Measurements from ENCODE around the gene TSPAN9.

The TSPAN9 gene

GRCh38 chr12:3266638-3267037 is 189.5 kb downstream of the TSPAN9 start:
- no peak overlapping the region for H2AFZ ChIP-seq
- no peak overlapping the region for H3K4me3 ChIP-seq (ENCODE audit: low read depth, low read length)
- peaks cover 3% of the 10 kb centered on the region for H3K79me2 ChIP-seq
- H3K4me2 ChIP-seq (ENCODE audit: low read length) = no peak overlapping the region
- no peak for TF ChIP-seq CTCF (IDR thresholded peaks at IDR 0.05)
- no peaks in the 10 kb centered on the region for H3K27me3 ChIP-seq (ENCODE audit: control insufficient read depth, insufficient read depth, low read length)
- no peak overlapping the region for H3K27ac ChIP-seq
- H3K4me1 ChIP-seq = no peaks in the 10 kb centered on the region
- no peaks in the 10 kb centered on the region for H3K36me3 ChIP-seq (ENCODE audit: control insufficient read depth, insufficient read depth, low read length)
- H3K9ac ChIP-seq = no peak overlapping the region
- no peaks in the 10 kb centered on the region for H3K9me3 ChIP-seq (ENCODE audit: control insufficient read depth, low read length)

DNA sequence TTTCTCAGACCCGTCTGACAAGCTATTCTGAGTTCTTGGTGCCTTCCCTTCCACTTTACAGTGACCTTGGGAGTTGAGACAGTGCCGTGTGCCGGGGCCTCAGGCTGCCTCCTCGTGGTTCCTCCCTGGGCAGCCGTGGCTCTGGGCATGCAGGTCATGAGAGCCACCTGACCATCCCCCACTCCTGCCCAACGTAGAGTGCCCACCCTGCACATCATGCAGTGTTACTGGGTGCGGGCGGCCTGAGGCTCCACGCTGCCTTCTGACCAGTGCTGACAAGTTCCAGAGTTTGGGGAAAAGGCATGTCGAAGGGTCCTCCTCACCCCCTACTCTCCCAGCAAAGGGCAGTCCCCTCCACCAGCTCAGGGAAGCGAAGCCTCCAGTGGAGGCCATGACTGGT is 190.5 kb downstream of the TSPAN9 start:
- no peak for TF ChIP-seq CTCF (IDR thresholded peaks at IDR 0.05)
- no peaks in the 10 kb centered on the region for H3K4me1 ChIP-seq
- H3K27ac ChIP-seq = no peak overlapping the region

GRCh38 chr12:3269594-3269993 is 192.4 kb downstream of the TSPAN9 start:
- Histone ChIP-seq H3K27ac (no peak overlapping the region), H2AFZ (no peak overlapping the region), H3K9ac (no peak overlapping the region), H3K36me3 (ENCODE audit: control insufficient read depth, insufficient read depth, low read length) (no peaks in the 10 kb centered on the region), H3K4me1 (no peaks in the 10 kb centered on the region), H3K27me3 (ENCODE audit: control insufficient read depth, insufficient read depth, low read length) (no peaks in the 10 kb centered on the region), H3K4me3 (ENCODE audit: low read depth, low read length) (no peak overlapping the region), H3K9me3 (ENCODE audit: control insufficient read depth, low read length) (no peaks in the 10 kb centered on the region), H3K79me2 (no peaks in the 10 kb centered on the region), H3K4me2 (ENCODE audit: low read length) (no peak overlapping the region)
- TF ChIP-seq CTCF (IDR thresholded peaks at IDR 0.05) = no peak

More for the DNA sequence above, 190.5 kb downstream of the TSPAN9 start:
- Histone ChIP-seq H3K9me3 (ENCODE audit: control insufficient read depth, low read length) (no peaks in the 10 kb centered on the region), H3K4me3 (ENCODE audit: low read depth, low read length) (no peak overlapping the region), H3K27me3 (ENCODE audit: control insufficient read depth, insufficient read depth, low read length) (no peaks in the 10 kb centered on the region), H3K79me2 (peaks cover 3% of the 10 kb centered on the region), H3K36me3 (ENCODE audit: control insufficient read depth, insufficient read depth, low read length) (no peaks in the 10 kb centered on the region), H3K4me2 (ENCODE audit: low read length) (no peak overlapping the region), H2AFZ (no peak overlapping the region), H3K9ac (no peak overlapping the region)

- H3K4me1 ChIP-seq = no peaks in the 10 kb centered on the region
- no peak overlapping the region for H3K27ac ChIP-seq
These were observed 194.0 kb downstream of the TSPAN9 start for GRCh38 chr12:3271146-3271545.

More at GRCh38 chr12:3271146-3271545, 194.0 kb downstream of the TSPAN9 start:
- H3K9me3 ChIP-seq (ENCODE audit: control insufficient read depth, low read length) = no peaks in the 10 kb centered on the region
- no peak overlapping the region for H3K9ac ChIP-seq
- no peak overlapping the region for H3K4me2 ChIP-seq (ENCODE audit: low read length)
- no peaks in the 10 kb centered on the region for H3K27me3 ChIP-seq (ENCODE audit: control insufficient read depth, insufficient read depth, low read length)
- H3K36me3 ChIP-seq (ENCODE audit: control insufficient read depth, insufficient read depth, low read length) = no peaks in the 10 kb centered on the region
- H3K79me2 ChIP-seq = no peaks in the 10 kb centered on the region
- no peak overlapping the region for H2AFZ ChIP-seq
- no peak for TF ChIP-seq CTCF (IDR thresholded peaks at IDR 0.05)
- H3K4me3 ChIP-seq (ENCODE audit: low read depth, low read length) = no peak overlapping the region
